Transverse colon (tissue), 3 donors: ENCODE data around the gene PRRT1.

Source experiments
- EP300 ChIP-seq: sonication (generic); formaldehyde crosslinking; IDR thresholded peaks from one replicate; pipeline ENCODE4 v1.6.1; 2017; ENCODE audit warnings: antibody characterized with exemption, low read depth
- TF ChIP-seq, protein P1 (sequence below), 5 experiments: fragments of 200-600 bp in 3 of 5; fragments of 450-650 bp in 2 of 5; sonication (generic) in 3 of 5; IDR thresholded peaks; 1 replicate in 2 of 5; 2 replicates in 3 of 5; pipeline ENCODE4 v1.5.1; 2016 to 2017; ENCODE audit warnings: antibody characterized with exemption in 5 of 5, inconsistent platforms in 3 of 5, mild to moderate bottlenecking in 2 of 5, moderate library complexity in 1 of 5

DNA sequence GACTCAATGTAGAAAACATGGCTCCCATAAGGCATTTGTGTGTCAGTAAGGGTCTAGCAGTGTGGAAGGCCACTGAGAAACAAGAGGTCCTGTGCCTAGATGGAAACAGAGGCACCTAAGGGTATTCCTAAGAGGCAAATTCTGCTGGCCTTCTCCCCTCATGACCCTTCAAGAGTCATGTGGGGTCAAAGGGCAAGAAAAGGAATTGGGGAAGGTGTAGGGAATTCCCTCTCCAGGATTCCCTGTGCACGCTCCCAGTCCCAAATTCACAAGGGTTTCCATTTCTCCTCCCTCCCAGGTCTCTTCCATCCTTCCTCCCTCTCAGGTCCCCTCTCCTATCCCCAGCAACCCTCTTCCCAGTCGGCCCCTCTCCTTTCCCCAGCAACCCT lies 23.6 kb upstream of the PRRT1 start:
- TF ChIP-seq, protein P1, sequence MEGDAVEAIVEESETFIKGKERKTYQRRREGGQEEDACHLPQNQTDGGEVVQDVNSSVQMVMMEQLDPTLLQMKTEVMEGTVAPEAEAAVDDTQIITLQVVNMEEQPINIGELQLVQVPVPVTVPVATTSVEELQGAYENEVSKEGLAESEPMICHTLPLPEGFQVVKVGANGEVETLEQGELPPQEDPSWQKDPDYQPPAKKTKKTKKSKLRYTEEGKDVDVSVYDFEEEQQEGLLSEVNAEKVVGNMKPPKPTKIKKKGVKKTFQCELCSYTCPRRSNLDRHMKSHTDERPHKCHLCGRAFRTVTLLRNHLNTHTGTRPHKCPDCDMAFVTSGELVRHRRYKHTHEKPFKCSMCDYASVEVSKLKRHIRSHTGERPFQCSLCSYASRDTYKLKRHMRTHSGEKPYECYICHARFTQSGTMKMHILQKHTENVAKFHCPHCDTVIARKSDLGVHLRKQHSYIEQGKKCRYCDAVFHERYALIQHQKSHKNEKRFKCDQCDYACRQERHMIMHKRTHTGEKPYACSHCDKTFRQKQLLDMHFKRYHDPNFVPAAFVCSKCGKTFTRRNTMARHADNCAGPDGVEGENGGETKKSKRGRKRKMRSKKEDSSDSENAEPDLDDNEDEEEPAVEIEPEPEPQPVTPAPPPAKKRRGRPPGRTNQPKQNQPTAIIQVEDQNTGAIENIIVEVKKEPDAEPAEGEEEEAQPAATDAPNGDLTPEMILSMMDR (IDR thresholded peaks at IDR 0.05), result no peak
- no peak for TF ChIP-seq EP300
